Endothelial cell of umbilical vein (primary cell): ENCODE results near the gene MTHFR. TPM values are rescaled to one million over a fixed set of nuclear protein-coding genes. Genes with fewer than 3 reads are reported as not detected.

Experiments
- BruUV-seq: library from RNA; stranded (reverse); fragments of 400-500 nt; replicated peaks from 2 replicates; lab custom pipeline; 2021; lab: Mats Ljungman, UMichigan
- CTCF ChIA-PET: fragments of 300-600, 350-600 bp; sonication (Branson Sonifier 250); formaldehyde crosslinking; loops from one replicate; lab custom pipeline; 2021; ENCODE audit warnings: antibody characterized with exemption, inconsistent platforms; lab: Charles Lee
- POLR2A ChIA-PET: fragments of 300-600, 350-600 bp; sonication (Branson Sonifier 250); formaldehyde crosslinking; loops from one replicate; lab custom pipeline; 2021; ENCODE audit warnings: antibody characterized with exemption, inconsistent platforms; lab: Charles Lee
- DNase-seq: peaks from one replicate; pipeline ENCODE4 v3.0.0-alpha.2; 2011; ENCODE audit warnings: low read depth, low spot score
- FAIRE-seq: peaks from 2 replicates; lab custom pipeline; 2011; peaks lifted over from hg19 to GRCh38; lab: Jason Lieb, UNC
- H2AFZ ChIP-seq: 2 replicates; pipeline ENCODE4 v1.6.0; 2012; ENCODE audit warnings: low read depth, low read length, control low read depth, inconsistent platforms
- H3K27ac ChIP-seq: 2 replicates; pipeline ENCODE4 v1.5.1; 2011; ENCODE audit warnings: low read depth, mild to moderate bottlenecking, control low read depth, low read length, moderate library complexity; ENCODE audit not compliant: insufficient read depth
- H3K27me3 ChIP-seq, 2 experiments: 2 replicates each; pipeline versions ENCODE4 v1.6.0 to v1.6.1; 2011; ENCODE audit warnings: low read length in 2 of 2, mixed read lengths in 1 of 2; ENCODE audit not compliant: control insufficient read depth in 2 of 2, insufficient read depth in 2 of 2
- H3K36me3 ChIP-seq, 2 experiments: 2 replicates in 1 of 2; 3 replicates in 1 of 2; pipeline ENCODE4 v1.5.1; 2011; ENCODE audit warnings: low read length in 2 of 2, mild to moderate bottlenecking in 1 of 2, moderate library complexity in 1 of 2; ENCODE audit not compliant: control insufficient read depth in 2 of 2, insufficient read depth in 2 of 2; ENCODE audit errors: extremely low read depth in 1 of 2
- H3K4me1 ChIP-seq: 3 replicates; pipeline ENCODE4 v1.5.1; 2011; ENCODE audit warnings: mild to moderate bottlenecking, low read length; ENCODE audit not compliant: control insufficient read depth, insufficient read depth; ENCODE audit errors: extremely low read depth
- H3K4me2 ChIP-seq: 2 replicates; pipeline ENCODE4 v1.6.1; 2011; ENCODE audit warnings: low read length, control low read depth, mixed read lengths; ENCODE audit not compliant: insufficient read depth
- H3K4me3 ChIP-seq, 3 experiments: fragments of 200-600 bp in 1 of 3; sonication (generic), shearing (Covaris generic) in 1 of 3; replicated peaks in 1 of 3; 2 replicates each; pipeline ENCODE4 v1.5.1; 2011 to 2016; ENCODE audit warnings: control low read depth in 3 of 3, low read length in 3 of 3, mild to moderate bottlenecking in 2 of 3, inconsistent platforms in 1 of 3, low read depth in 1 of 3, moderate library complexity in 1 of 3; ENCODE audit not compliant: insufficient read depth in 1 of 3
- H3K79me2 ChIP-seq: 2 replicates; pipeline ENCODE4 v1.6.0; 2012; ENCODE audit warnings: low read length, inconsistent platforms; ENCODE audit not compliant: control insufficient read depth, insufficient read depth
- H3K9ac ChIP-seq: replicated peaks from 2 replicates; pipeline ENCODE3; 2011; ENCODE audit warnings: low read length, control low read depth; ENCODE audit not compliant: insufficient read depth; ENCODE audit errors: extremely low read depth
- H3K9me1 ChIP-seq: replicated peaks from 3 replicates; pipeline ENCODE4 v1.6.0; 2011; ENCODE audit warnings: mild to moderate bottlenecking, low read length; ENCODE audit not compliant: control insufficient read depth, insufficient read depth; ENCODE audit errors: extremely low read depth
- H3K9me3 ChIP-seq: replicated peaks from 2 replicates; pipeline ENCODE4 v1.5.1; 2012; ENCODE audit warnings: low read length, inconsistent platforms; ENCODE audit not compliant: control insufficient read depth, insufficient read depth
- H4K20me1 ChIP-seq: replicated peaks from 2 replicates; pipeline ENCODE3; 2011; ENCODE audit warnings: mild to moderate bottlenecking, low read length; ENCODE audit not compliant: control insufficient read depth, insufficient read depth; ENCODE audit errors: extremely low read depth
- EZH2 ChIP-seq: IDR thresholded peaks from 2 replicates; pipeline ENCODE4 v1.6.1; 2012; ENCODE audit warnings: borderline replicate concordance, low read depth, mild to moderate bottlenecking, moderate library complexity, low read length, inconsistent platforms; ENCODE audit not compliant: severe bottlenecking
- FOS ChIP-seq: IDR thresholded peaks from 2 replicates; pipeline ENCODE4 v1.6.1; 2011; ENCODE audit warnings: mild to moderate bottlenecking, low read length, moderate library complexity, borderline replicate concordance; ENCODE audit not compliant: insufficient read depth
- JUN ChIP-seq: IDR thresholded peaks from 2 replicates; pipeline ENCODE4 v1.6.1; 2011; ENCODE audit warnings: borderline replicate concordance, low read depth; ENCODE audit not compliant: insufficient read length, insufficient read depth
- MAX ChIP-seq: IDR thresholded peaks from 2 replicates; pipeline ENCODE4 v1.6.1; 2011; ENCODE audit not compliant: insufficient read depth, insufficient read length
- MYC ChIP-seq: IDR thresholded peaks from one replicate; pipeline ENCODE4 v1.6.1; 2011; ENCODE audit warnings: mild to moderate bottlenecking, low read depth, low read length
- POLR2AphosphoS5 ChIP-seq: IDR thresholded peaks from 2 replicates; pipeline ENCODE4 v1.6.1; 2012; ENCODE audit warnings: low read depth, mild to moderate bottlenecking, control low read depth, low read length, moderate library complexity; ENCODE audit not compliant: insufficient read depth
- dilution Hi-C: fragments of 300-500 bp; cut with MboI; formaldehyde crosslinking; loops from one replicate; pipeline ENCODE4 v1.15.0; 2019; ENCODE audit warnings: low sequenced_read_pairs; ENCODE audit not compliant: extremely low pct_ligation_motif_present
- intact Hi-C: fragments of 100-400 bp; cut with micrococcal nuclease; formaldehyde crosslinking; loops from one replicate; pipeline ENCODE4 v1.10.0; 2022
- polyA plus RNA-seq, 4 experiments: library from polyadenylated mRNA; depleted of rRNA in 3 of 4; stranded (reverse) in 3 of 4; unstranded in 1 of 4; fragments of >200 nt; gene quantifications; 2 replicates each; pipeline versions ENCODE4 v1.2.1 to v1.2.3, GENCODE V29; 2011 to 2012; ENCODE audit warnings: missing spikeins in 1 of 4
- total RNA-seq: library from RNA; stranded (reverse); gene quantifications from 2 replicates; pipeline ENCODE4 v1.2.3, GENCODE V29; 2021

Gene MTHFR
- total and polyA plus RNA-seq, 2 donors (not counting 3 experiments of a cell fraction or from before 2014, with no cell fraction given), result 13.8 to 25.3 TPM

DNA sequence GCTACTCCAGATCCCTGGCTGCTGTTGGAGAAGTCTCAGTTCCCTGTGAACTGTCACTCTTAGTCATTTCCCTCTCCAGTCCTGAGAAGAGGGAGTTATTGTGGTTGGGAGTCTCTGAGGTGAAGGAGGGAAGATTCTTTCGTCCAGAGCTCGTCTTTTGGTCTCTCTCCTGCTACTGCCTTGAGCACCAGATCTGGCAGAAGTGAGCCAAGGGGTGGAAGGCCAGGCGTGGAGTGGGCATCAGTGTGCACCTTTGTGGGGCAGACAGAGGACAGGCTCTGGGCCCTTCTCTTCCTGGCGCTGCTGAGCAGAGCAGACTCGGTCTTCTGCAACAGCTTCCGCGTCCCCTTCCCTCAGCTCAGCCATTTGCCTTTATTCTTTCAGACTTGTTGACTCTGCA, 19.4 kb upstream of the MTHFR start:
- no peak overlapping the region for H3K9ac ChIP-seq
- H4K20me1 ChIP-seq, result no peaks in the 10 kb centered on the region
- H3K36me3 ChIP-seq, result peaks cover 33 to 49% of the 10 kb centered on the region in 2 experiments
- ChIA-PET CTCF (interaction anchor here (1.2 kb wide), 1 partner anchor 19 kb away, joined by 3 read pairs; the partner anchor contains the start of gene CLCN6), POLR2A (no interaction called here)
- intact Hi-C loops, result no loop called here
- H3K4me2 ChIP-seq, result no peak overlapping the region
- no peaks in the 10 kb centered on the region for H3K27me3 ChIP-seq
- no peak overlapping the region for H2AFZ ChIP-seq
- H3K27ac ChIP-seq, result no peak overlapping the region
- DNase-seq, result no peak
- no TSS peak for BruUV-seq
- peaks cover 17% of the 10 kb centered on the region for H3K4me1 ChIP-seq
- no peak for TF ChIP-seq POLR2AphosphoS5
- TF ChIP-seq EZH2, result no peak
- no peak for TF ChIP-seq MAX
- no peak for TF ChIP-seq FOS
- no peak for TF ChIP-seq JUN
- TF ChIP-seq MYC, result no peak
- no peak overlapping the region for H3K4me3 ChIP-seq
- no peaks in the 10 kb centered on the region for H3K9me1 ChIP-seq
- FAIRE-seq, result no peak
- no peaks in the 10 kb centered on the region for H3K79me2 ChIP-seq
- dilution Hi-C loops, result no loop called here
- H3K9me3 ChIP-seq, result no peaks in the 10 kb centered on the region

DNA sequence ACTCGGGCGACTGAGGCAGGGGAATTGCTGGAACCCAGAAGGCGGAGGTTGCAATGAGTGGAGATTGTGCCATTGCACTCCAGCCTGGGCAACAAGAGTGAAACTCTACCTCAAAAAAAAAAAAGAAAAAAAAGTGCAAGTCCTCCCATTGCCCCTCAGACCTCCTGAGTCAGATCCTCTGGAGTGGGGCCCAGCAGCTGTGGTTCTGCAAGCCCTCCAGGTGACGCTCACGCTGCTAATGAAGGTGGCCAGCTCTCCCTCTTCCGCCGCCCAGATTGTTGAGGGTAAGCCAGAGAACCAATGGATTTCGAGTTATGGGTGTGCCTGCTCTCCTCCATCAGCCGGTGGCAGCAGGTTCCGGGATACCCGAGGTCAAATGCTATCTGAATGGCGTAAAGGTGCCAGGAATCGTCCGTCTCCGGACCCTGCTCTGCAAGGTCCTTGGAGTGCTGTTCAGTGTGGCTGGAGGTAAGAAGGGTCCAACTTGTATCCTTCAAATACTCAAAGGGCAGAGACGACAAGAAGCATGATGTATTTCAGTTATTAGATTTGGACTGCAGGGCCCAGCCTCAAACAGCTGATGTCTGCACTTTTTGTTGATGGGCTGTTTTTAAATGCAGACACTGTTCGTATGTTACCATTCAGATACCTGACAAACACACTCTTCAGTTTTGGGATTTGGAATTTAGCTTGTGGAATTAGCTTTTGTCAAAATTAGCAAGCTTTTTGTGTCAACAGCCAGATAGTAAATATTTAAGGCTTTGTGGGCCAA, 17.8 kb upstream of the MTHFR start:
- intact Hi-C loops (no loop called here), dilution Hi-C loops (no loop called here)
- Histone ChIP-seq H4K20me1 (no peaks in the 10 kb centered on the region), H3K27me3 (no peaks in the 10 kb centered on the region), H3K4me1 (peaks cover 17% of the 10 kb centered on the region), H3K9ac (no peak overlapping the region), H3K9me3 (no peaks in the 10 kb centered on the region), H3K79me2 (no peaks in the 10 kb centered on the region), H3K4me2 (no peak overlapping the region), H3K27ac (no peak overlapping the region), H3K36me3 (peaks cover 26 to 40% of the 10 kb centered on the region in 2 experiments), H2AFZ (no peak overlapping the region), H3K9me1 (no peaks in the 10 kb centered on the region), H3K4me3 (no peak overlapping the region)
- ChIA-PET POLR2A (no interaction called here), CTCF (no interaction called here)
- FAIRE-seq (no peak), DNase-seq (no peak)
- TF ChIP-seq MYC, result no peak
- BruUV-seq, result no TSS peak
